K562 (cell line): ENCODE measurements around the gene ADAMTS2. TPM values are rescaled to one million over a fixed set of nuclear protein-coding genes. Genes with fewer than 3 reads are reported as not detected.

Experiments
- ATAC-seq: fragments of 200-7000 bp; cut with Tn5 transposase; 3 replicates; pipeline ENCODE4 v1.9.1; 2020; ENCODE audit warnings: moderate library complexity
- BruUV-seq: library from RNA; stranded (reverse); fragments of 400-500 nt; replicated peaks from 2 replicates; lab custom pipeline; 2021; lab: Mats Ljungman, UMichigan
- CTCF ChIA-PET: fragments of 300-600 bp; formaldehyde crosslinking; extraction: SDS; loops from one replicate; lab custom pipeline; 2021; ENCODE audit warnings: low intra/inter-chr PET ratio; lab: Yijun Ruan, JAX
- POLR2A ChIA-PET: fragments of 300-600, 350-650 bp; sonication (Branson Sonifier 250); formaldehyde crosslinking; extraction: SDS; loops from one replicate; lab custom pipeline; 2021; ENCODE audit warnings: antibody characterized with exemption, inconsistent platforms; lab: Yijun Ruan, JAX
- DNase-seq, 4 experiments: peaks; one replicate each; pipeline versions ENCODE4 v3.0.0 to v3.0.0-alpha.2; 2011 to 2018; ENCODE audit warnings: low spot score in 3 of 4, mixed read lengths in 3 of 4; ENCODE audit errors: extremely low read depth in 1 of 4
- FAIRE-seq: peaks from 2 replicates; lab custom pipeline; 2011; peaks lifted over from hg19 to GRCh38; lab: Jason Lieb, UNC
- H2AFZ ChIP-seq: 2 replicates; pipeline ENCODE4 v1.6.0; 2011; ENCODE audit warnings: low read depth, low read length, control low read depth, inconsistent platforms
- H3K27ac ChIP-seq: fragments of 200-600 bp; 3 replicates; pipeline ENCODE4 v1.8.0; 2011; ENCODE audit warnings: low read depth, mild to moderate bottlenecking, control low read depth, inconsistent platforms, low read length, moderate library complexity, mixed read lengths; ENCODE audit errors: extremely low read depth
- H3K27me3 ChIP-seq, 2 experiments: fragments of 300-600 bp in 1 of 2; 2 replicates in 1 of 2; 3 replicates in 1 of 2; pipeline versions ENCODE4 v1.6.0 to v1.8.0; 2011; ENCODE audit warnings: inconsistent platforms in 2 of 2, low read length in 2 of 2, mild to moderate bottlenecking in 1 of 2, mixed read lengths in 1 of 2, moderate library complexity in 1 of 2; ENCODE audit not compliant: control insufficient read depth in 2 of 2, insufficient read depth in 2 of 2
- H3K36me3 ChIP-seq: fragments of 300-600 bp; 3 replicates; pipeline ENCODE4 v1.8.0; 2011; ENCODE audit warnings: mild to moderate bottlenecking, low read length, inconsistent platforms; ENCODE audit not compliant: control insufficient read depth, insufficient read depth
- H3K4me1 ChIP-seq, 2 experiments: fragments of 200-600 bp in 1 of 2; replicated peaks in 1 of 2; 2 replicates in 1 of 2; 3 replicates in 1 of 2; pipeline versions ENCODE4 v1.5.1 to v1.8.0; 2011; ENCODE audit warnings: inconsistent platforms in 2 of 2, low read length in 2 of 2, mild to moderate bottlenecking in 1 of 2, mixed read lengths in 1 of 2, moderate library complexity in 1 of 2; ENCODE audit not compliant: control insufficient read depth in 2 of 2, insufficient read depth in 2 of 2
- H3K4me2 ChIP-seq: 2 replicates; pipeline ENCODE4 v1.6.1; 2011; ENCODE audit warnings: low read length, control low read depth, inconsistent platforms, mixed read lengths; ENCODE audit not compliant: insufficient read depth
- H3K4me3 ChIP-seq: fragments of 200-600 bp; sonication (generic), shearing (Covaris generic); 2 replicates; pipeline ENCODE4 v1.5.1; 2016; ENCODE audit warnings: control low read depth, inconsistent platforms
- H3K79me2 ChIP-seq: fragments of 200-600 bp; 3 replicates; pipeline ENCODE4 v1.8.0; 2011; ENCODE audit warnings: low read length, inconsistent platforms; ENCODE audit not compliant: control insufficient read depth, insufficient read depth
- H3K9ac ChIP-seq, 2 experiments: 2 replicates each; pipeline versions ENCODE4 v1.6.0 to v1.6.1; 2011; ENCODE audit warnings: low read depth in 2 of 2, low read length in 2 of 2, control low read depth in 1 of 2, inconsistent platforms in 1 of 2, mild to moderate bottlenecking in 1 of 2, mixed read lengths in 1 of 2; ENCODE audit not compliant: insufficient read depth in 1 of 2
- H3K9me1 ChIP-seq: one replicate; pipeline ENCODE4 v1.6.0; 2011; ENCODE audit warnings: inconsistent platforms, mild to moderate bottlenecking, low read length, moderate library complexity; ENCODE audit not compliant: control insufficient read depth, insufficient read depth
- H3K9me3 ChIP-seq: replicated peaks from 2 replicates; pipeline ENCODE4 v1.5.1; 2011; ENCODE audit warnings: low read depth, low read length, inconsistent platforms; ENCODE audit not compliant: control insufficient read depth, insufficient read depth
- H4K20me1 ChIP-seq: replicated peaks from 2 replicates; pipeline ENCODE4 v1.6.1; 2011; ENCODE audit warnings: low read length, inconsistent platforms, mixed read lengths; ENCODE audit not compliant: control insufficient read depth, insufficient read depth
- ARID3A ChIP-seq: IDR thresholded peaks from 2 replicates; pipeline ENCODE4 v1.6.1; 2012; ENCODE audit warnings: low read depth, low read length, improper control_type of control experiment, borderline replicate concordance
- BRF1 ChIP-seq: IDR thresholded peaks from 3 replicates; pipeline ENCODE4 v1.6.1; 2011; ENCODE audit warnings: borderline replicate concordance, mild to moderate bottlenecking; ENCODE audit not compliant: insufficient read length; ENCODE audit errors: extremely low read depth
- CBX3 ChIP-seq, 2 experiments: IDR thresholded peaks; 1 replicate in 1 of 2; 2 replicates in 1 of 2; pipeline ENCODE4 v1.6.1; 2012; ENCODE audit warnings: inconsistent platforms in 2 of 2, low read length in 2 of 2, borderline replicate concordance in 1 of 2, control low read depth in 1 of 2
- FUS ChIP-seq: fragments of 200-400 bp; formaldehyde crosslinking; optimal IDR thresholded peaks from 2 replicates; pipeline ENCODE3; 2017; ENCODE audit warnings: low read depth, low read length
- JUND ChIP-seq, 2 experiments: IDR thresholded peaks; 2 replicates in 1 of 2; 3 replicates in 1 of 2; pipeline ENCODE4 v1.6.1; 2011; ENCODE audit warnings: borderline replicate concordance in 2 of 2, low read depth in 2 of 2, low read length in 2 of 2, improper control_type of control experiment in 1 of 2, missing biosample characterization in 1 of 2, missing genetic modification characterization in 1 of 2, missing genetic modification reagents in 1 of 2
- KHSRP ChIP-seq: fragments of 450-650 bp; IDR thresholded peaks from 2 replicates; pipeline ENCODE4 v1.6.1; 2017
- MEF2A ChIP-seq: IDR thresholded peaks from 2 replicates; pipeline ENCODE4 v1.6.1; 2011; ENCODE audit warnings: low read depth, mild to moderate bottlenecking, low read length, moderate library complexity; ENCODE audit not compliant: control insufficient read depth
- MITF ChIP-seq: IDR thresholded peaks from 2 replicates; pipeline ENCODE4 v1.6.1; 2014; ENCODE audit warnings: antibody characterized with exemption
- NFRKB ChIP-seq: fragments of 450-650 bp; IDR thresholded peaks from 2 replicates; pipeline ENCODE4 v1.6.1; 2016; ENCODE audit warnings: low read depth
- PHF20 ChIP-seq: fragments of 450-650 bp; IDR thresholded peaks from 2 replicates; pipeline ENCODE4 v1.6.1; 2018; ENCODE audit not compliant: partially characterized antibody
- POLR2H ChIP-seq: IDR thresholded peaks from 2 replicates; pipeline ENCODE4 v1.6.1; 2016; ENCODE audit warnings: missing genetic modification characterization, low read depth, mild to moderate bottlenecking, control low read depth, missing compliant biosample characterization, moderate library complexity
- UBTF ChIP-seq, 2 experiments: IDR thresholded peaks; 2 replicates each; pipeline ENCODE4 v1.6.1; 2012; ENCODE audit warnings: improper control_type of control experiment in 2 of 2, low read depth in 2 of 2, low read length in 2 of 2, borderline replicate concordance in 1 of 2
- ZC3H8 ChIP-seq: fragments of 450-650 bp; IDR thresholded peaks from 2 replicates; pipeline ENCODE4 v1.6.1; 2017
- ZNF639 ChIP-seq, 2 experiments: fragments of 200-800 bp in 1 of 2; sonication (Bioruptor generic) in 1 of 2; sonication (generic) in 1 of 2; formaldehyde crosslinking in 1 of 2; IDR thresholded peaks in 1 of 2; conservative IDR thresholded peaks in 1 of 2; 2 replicates each; pipeline versions ENCODE4 v1.5.0 to v1.6.1; 2016 to 2020; ENCODE audit warnings: missing compliant biosample characterization in 1 of 2, missing genetic modification characterization in 1 of 2, missing genetic modification reagents in 1 of 2
- ZNF717 ChIP-seq: fragments of 250-450 bp; sonication (Bioruptor Pico); IDR thresholded peaks from 2 replicates; pipeline ENCODE4 v1.5.0; 2021
- WGBS: fragments of 100-300 bp; shearing (Covaris generic); methylation state at CpG from one replicate; pipeline ENCODE4 v1.1.6; 2016; ENCODE audit warnings: low coverage, mixed read lengths; ENCODE audit not compliant: insufficient coverage; ENCODE audit errors: missing lambda C conversion rate; 5-methylcytosine and 5-hydroxymethylcytosine counted together
- in situ Hi-C: fragments of 300-500 bp; cut with MboI; formaldehyde crosslinking; loops from 4 replicates; pipeline ENCODE4 v1.15.0; 2018; ENCODE audit warnings: inconsistent platforms, mixed read lengths
- intact Hi-C: fragments of 100-400 bp; cut with micrococcal nuclease; formaldehyde crosslinking; loops from 2 replicates; pipeline ENCODE4 v1.14.2; 2022
- polyA plus RNA-seq, 8 experiments: library from polyadenylated mRNA; depleted of rRNA in 4 of 8; stranded (reverse) in 5 of 8; unstranded in 3 of 8; fragments of >200 nt; fragmentation: Nextera tagmentation in 2 of 8; fragmentation: Illumina TruSeq in 1 of 8; extraction: Ambion mirVana in 2 of 8; extraction: Trizol in 1 of 8; gene quantifications; 2 replicates each; pipeline versions ENCODE4 v1.2.1 to v1.2.3, GENCODE V29; 2011 to 2014; ENCODE audit warnings: inconsistent platforms in 1 of 8, missing spikeins in 1 of 8
- total RNA-seq, 7 experiments: library from RNA; depleted of rRNA in 6 of 7; stranded (reverse); fragments of >200 nt in 6 of 7; fragmentation: Illumina TruSeq in 2 of 7; extraction: Trizol in 2 of 7; gene quantifications; 2 replicates each; pipeline versions ENCODE4 v1.2.1 to v1.2.3, GENCODE V29; 2011 to 2021; ENCODE audit warnings: low replicate concordance in 1 of 7

The ADAMTS2 gene
- total and polyA plus RNA-seq, 9 of the 15 experiments (the other 6 are each of a cell fraction or from before 2014, with no cell fraction given) = not detected

- H3K27ac ChIP-seq = no peak overlapping the region
- 3% methylated on average over 13 of the region's 19 CpGs for WGBS
- ATAC-seq (no peak), FAIRE-seq (no peak), DNase-seq (no peak)
- H3K4me1 ChIP-seq = peaks cover 0 to 7% of the 10 kb centered on the region in 2 experiments; a peak in 1 of 5 replicates
- intact Hi-C loops (no loop called here), in situ Hi-C loops (no loop called here)
- H3K4me3 ChIP-seq = no peak overlapping the region
- no peak overlapping the region for H3K4me2 ChIP-seq
- BruUV-seq = no TSS peak
- no peaks in the 10 kb centered on the region for H3K9me1 ChIP-seq
- ChIA-PET CTCF (no interaction called here), POLR2A (no interaction called here)
- no peak overlapping the region for H3K9ac ChIP-seq
- no peaks in the 10 kb centered on the region for H4K20me1 ChIP-seq
- H2AFZ ChIP-seq = no peak overlapping the region
- H3K36me3 ChIP-seq = no peaks in the 10 kb centered on the region
- no peaks in the 10 kb centered on the region for H3K27me3 ChIP-seq
- H3K79me2 ChIP-seq = no peaks in the 10 kb centered on the region
- H3K9me3 ChIP-seq = no peaks in the 10 kb centered on the region
- no peak for TF ChIP-seq ZC3H8
- TF ChIP-seq ZNF717 (CRISPR knock-in tag) = no peak
- TF ChIP-seq ARID3A = no peak
- TF ChIP-seq NFRKB = no peak
- TF ChIP-seq JUND (IDR thresholded peaks at IDR 0.05; ENCODE audit: borderline replicate concordance, low read depth, low read length) = no peak
- no peak for TF ChIP-seq JUND (tag; IDR thresholded peaks at IDR 0.05; ENCODE audit: borderline replicate concordance, low read depth, low read length)
- no peak for TF ChIP-seq MITF
- no peak for TF ChIP-seq MEF2A
- no peak for TF ChIP-seq BRF1
- no peak for TF ChIP-seq ZNF639 (CRISPR knock-in tag; conservative IDR thresholded peaks at IDR 0.05 in 1 of 2, IDR thresholded peaks at IDR 0.05 in 1 of 2)
- TF ChIP-seq KHSRP = no peak
- TF ChIP-seq POLR2H (tag) = no peak
- no peak for TF ChIP-seq FUS
- no peak for TF ChIP-seq UBTF (IDR thresholded peaks at IDR 0.05; ENCODE audit: borderline replicate concordance in 1 of 2, low read depth in 2 of 2, low read length in 2 of 2)
- no peak for TF ChIP-seq CBX3 (IDR thresholded peaks at IDR 0.05; ENCODE audit: borderline replicate concordance in 1 of 2, low read length in 2 of 2)
- TF ChIP-seq PHF20 = no peak
These were observed 284.2 kb downstream of the ADAMTS2 start for GRCh38 chr5:179061025-179061424.
